ENCODE results near the gene SYNDIG1L.

Gene SYNDIG1L

GRCh38 chr14:74429991-74430390 lies 4.0 kb upstream of the SYNDIG1L start:
- DNase-seq (ENCODE audit: extremely low read depth in 1 of 2, low read depth in 1 of 2) = no peak

- no peak for DNase-seq (ENCODE audit: extremely low read depth in 1 of 2, low read depth in 1 of 2)
Measured at GRCh38 chr14:74429221-74429691, 3.2 kb upstream of the SYNDIG1L start.

- no peak for DNase-seq (ENCODE audit: extremely low read depth in 1 of 2, low read depth in 1 of 2)
Measured at GRCh38 chr14:74427651-74428050, 1.6 kb upstream of the SYNDIG1L start.

GRCh38 chr14:74425525-74426201 lies 347 bp downstream of the SYNDIG1L start:
- peak in 1 of 2 donors; percentile 31 for DNase-seq (ENCODE audit: extremely low read depth in 1 of 2, low read depth in 1 of 2)

- DNase-seq (ENCODE audit: extremely low read depth in 1 of 2, low read depth in 1 of 2) = no peak
Measured at GRCh38 chr14:74424606-74425005, 1.4 kb downstream of the SYNDIG1L start.

- no peak for DNase-seq (ENCODE audit: extremely low read depth in 1 of 2, low read depth in 1 of 2)
Measured at GRCh38 chr14:74423246-74423645, 2.8 kb downstream of the SYNDIG1L start.

- DNase-seq (ENCODE audit: extremely low read depth in 1 of 2, low read depth in 1 of 2) = no peak
Measured at GRCh38 chr14:74421981-74422380, 4.0 kb downstream of the SYNDIG1L start.

GRCh38 chr14:74419086-74419485 lies 6.9 kb downstream of the SYNDIG1L start:
- no peak for DNase-seq (ENCODE audit: extremely low read depth in 1 of 2, low read depth in 1 of 2)

- DNase-seq (ENCODE audit: extremely low read depth in 1 of 2, low read depth in 1 of 2) = no peak
Measured at GRCh38 chr14:74418031-74418430, 8.0 kb downstream of the SYNDIG1L start.

GRCh38 chr14:74417611-74418010 lies 8.4 kb downstream of the SYNDIG1L start:
- no peak for DNase-seq (ENCODE audit: extremely low read depth in 1 of 2, low read depth in 1 of 2)

- DNase-seq (ENCODE audit: extremely low read depth in 1 of 2, low read depth in 1 of 2) = no peak
Measured at GRCh38 chr14:74417201-74417600, 8.8 kb downstream of the SYNDIG1L start.

GRCh38 chr14:74415115-74415437 lies 10.9 kb downstream of the SYNDIG1L start:
- no peak for DNase-seq (ENCODE audit: extremely low read depth in 1 of 2, low read depth in 1 of 2)

- no peak for DNase-seq (ENCODE audit: extremely low read depth in 1 of 2, low read depth in 1 of 2)
Measured at GRCh38 chr14:74414403-74415114, 11.5 kb downstream of the SYNDIG1L start.

GRCh38 chr14:74413627-74414026 lies 12.4 kb downstream of the SYNDIG1L start:
- DNase-seq (ENCODE audit: extremely low read depth in 1 of 2, low read depth in 1 of 2) = no peak

GRCh38 chr14:74412753-74413152 lies 13.3 kb downstream of the SYNDIG1L start:
- no peak for DNase-seq (ENCODE audit: extremely low read depth in 1 of 2, low read depth in 1 of 2)

- DNase-seq (ENCODE audit: extremely low read depth in 1 of 2, low read depth in 1 of 2) = no peak
Measured at GRCh38 chr14:74411671-74412070, 14.3 kb downstream of the SYNDIG1L start.

- no peak for DNase-seq (ENCODE audit: extremely low read depth in 1 of 2, low read depth in 1 of 2)
Measured at GRCh38 chr14:74409441-74409840, 16.6 kb downstream of the SYNDIG1L start.

- DNase-seq (ENCODE audit: extremely low read depth in 1 of 2, low read depth in 1 of 2) = no peak
Measured at GRCh38 chr14:74408870-74409269, 17.1 kb downstream of the SYNDIG1L start.

- no peak for DNase-seq (ENCODE audit: extremely low read depth in 1 of 2, low read depth in 1 of 2)
Measured at GRCh38 chr14:74407801-74408154, 18.2 kb downstream of the SYNDIG1L start.

- no peak for DNase-seq (ENCODE audit: extremely low read depth in 1 of 2, low read depth in 1 of 2)
Measured at GRCh38 chr14:74407021-74407800, 18.8 kb downstream of the SYNDIG1L start.

GRCh38 chr14:74405663-74406062 lies 20.3 kb downstream of the SYNDIG1L start:
- no peak for DNase-seq (ENCODE audit: extremely low read depth in 1 of 2, low read depth in 1 of 2)

- no peak for DNase-seq (ENCODE audit: extremely low read depth in 1 of 2, low read depth in 1 of 2)
Measured at GRCh38 chr14:74404435-74404834, 21.6 kb downstream of the SYNDIG1L start.

All from activated CD8-positive, alpha-beta memory T cell treated with anti-CD3 and anti-CD28 coated beads for 1 hour (primary cell).